HUES6 (cell line): Measurements from ENCODE around the gene APMAP.
"Not testable (repeated sequence)": the region's sequence is repeated elsewhere in the genome, so short reads cannot be mapped to it uniquely, and the experiment has no call there.

Experiments
- H3K27ac ChIP-seq: 2 replicates; pipeline ENCODE4 v1.7.0; 2013; ENCODE audit warnings: low read depth, mild to moderate bottlenecking, low read length, inconsistent platforms
- H3K27me3 ChIP-seq: 2 replicates; pipeline ENCODE4 v1.6.1; 2013; ENCODE audit warnings: low read length; ENCODE audit not compliant: control insufficient read depth, insufficient read depth
- H3K36me3 ChIP-seq: 2 replicates; pipeline ENCODE4 v1.6.1; 2013; ENCODE audit warnings: low read length; ENCODE audit not compliant: control insufficient read depth, insufficient read depth
- H3K4me1 ChIP-seq: 2 replicates; pipeline ENCODE4 v1.6.1; 2013; ENCODE audit warnings: low read length; ENCODE audit not compliant: control insufficient read depth, insufficient read depth
- H3K4me3 ChIP-seq: 2 replicates; pipeline ENCODE4 v1.5.1; 2013; ENCODE audit warnings: low read depth, low read length
- H3K9ac ChIP-seq: one replicate; pipeline ENCODE4 v1.6.1; 2013; ENCODE audit warnings: mild to moderate bottlenecking, low read length
- H3K9me3 ChIP-seq: 2 replicates; pipeline ENCODE4 v1.6.1; 2013; ENCODE audit warnings: low read depth, low read length; ENCODE audit not compliant: control insufficient read depth, insufficient read depth

APMAP gene

DNA sequence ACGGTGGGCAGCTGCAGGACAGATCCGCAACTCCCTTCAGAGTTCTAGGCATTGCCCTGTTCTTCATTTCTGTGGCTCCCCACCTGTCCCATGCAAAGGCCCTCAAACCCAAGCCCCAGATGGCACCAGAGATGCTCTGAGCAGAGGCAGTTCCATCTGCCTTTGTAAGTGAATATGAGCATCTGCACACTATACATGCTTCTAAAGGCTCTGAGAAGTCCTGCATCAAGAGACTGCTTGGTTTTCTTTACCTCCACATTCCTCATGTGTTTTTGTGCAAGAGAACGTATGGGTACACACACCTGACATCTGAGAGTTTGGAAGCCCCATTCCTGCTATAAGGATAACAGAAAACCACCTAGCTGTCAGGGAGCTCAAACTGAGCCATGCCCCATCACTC lies 57.8 kb downstream of the APMAP start:
- H3K4me3 ChIP-seq: no peak overlapping the region
- H3K27ac ChIP-seq: no peak overlapping the region
- H3K4me1 ChIP-seq: peaks cover 8% of the 10 kb centered on the region
- no peak overlapping the region for H3K9ac ChIP-seq
- H3K9me3 ChIP-seq: peaks cover 12% of the 10 kb centered on the region
- H3K36me3 ChIP-seq: no peaks in the 10 kb centered on the region
- no peaks in the 10 kb centered on the region for H3K27me3 ChIP-seq

GRCh38 chr20:24934101-24934661 lies 58.4 kb downstream of the APMAP start:
- no peaks in the 10 kb centered on the region for H3K36me3 ChIP-seq
- H3K9ac ChIP-seq: no peak overlapping the region
- no peak overlapping the region for H3K27ac ChIP-seq
- H3K4me1 ChIP-seq: peaks cover 8% of the 10 kb centered on the region
- H3K4me3 ChIP-seq: no peak overlapping the region
- H3K27me3 ChIP-seq: no peaks in the 10 kb centered on the region
- peaks cover 12% of the 10 kb centered on the region for H3K9me3 ChIP-seq

- Histone ChIP-seq H3K4me1 (peaks cover 8% of the 10 kb centered on the region), H3K9me3 (peaks cover 12% of the 10 kb centered on the region), H3K27me3 (no peaks in the 10 kb centered on the region), H3K4me3 (no peak overlapping the region), H3K27ac (no peak overlapping the region), H3K9ac (no peak overlapping the region), H3K36me3 (no peaks in the 10 kb centered on the region)
Observed at GRCh38 chr20:24933266-24933908, 59.2 kb downstream of the APMAP start.

DNA sequence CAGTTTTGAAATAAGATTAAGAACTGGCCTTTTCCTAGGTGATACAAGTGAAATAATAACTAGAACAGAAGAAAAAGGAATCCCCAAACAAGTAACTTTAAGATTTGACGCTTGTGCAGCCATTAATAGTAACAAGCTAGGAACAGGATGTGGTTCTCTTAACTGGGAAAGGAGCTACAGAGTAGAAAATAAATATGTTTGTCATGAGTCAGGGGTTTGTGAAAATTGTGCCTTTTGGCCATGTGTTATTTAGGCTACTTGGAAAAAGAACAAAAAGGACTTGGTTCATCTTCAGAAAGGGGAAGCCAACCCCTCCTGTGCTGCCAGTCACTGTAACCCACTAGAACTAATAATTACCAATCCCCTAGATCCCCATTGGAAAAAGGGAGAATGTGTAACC lies 60.7 kb downstream of the APMAP start:
- not testable (repeated sequence) for H3K27me3 ChIP-seq, H3K4me3 ChIP-seq, H3K9ac ChIP-seq, H3K27ac ChIP-seq, H3K36me3 ChIP-seq, H3K4me1 ChIP-seq
- H3K9me3 ChIP-seq: peaks cover 12% of the 10 kb centered on the region

DNA sequence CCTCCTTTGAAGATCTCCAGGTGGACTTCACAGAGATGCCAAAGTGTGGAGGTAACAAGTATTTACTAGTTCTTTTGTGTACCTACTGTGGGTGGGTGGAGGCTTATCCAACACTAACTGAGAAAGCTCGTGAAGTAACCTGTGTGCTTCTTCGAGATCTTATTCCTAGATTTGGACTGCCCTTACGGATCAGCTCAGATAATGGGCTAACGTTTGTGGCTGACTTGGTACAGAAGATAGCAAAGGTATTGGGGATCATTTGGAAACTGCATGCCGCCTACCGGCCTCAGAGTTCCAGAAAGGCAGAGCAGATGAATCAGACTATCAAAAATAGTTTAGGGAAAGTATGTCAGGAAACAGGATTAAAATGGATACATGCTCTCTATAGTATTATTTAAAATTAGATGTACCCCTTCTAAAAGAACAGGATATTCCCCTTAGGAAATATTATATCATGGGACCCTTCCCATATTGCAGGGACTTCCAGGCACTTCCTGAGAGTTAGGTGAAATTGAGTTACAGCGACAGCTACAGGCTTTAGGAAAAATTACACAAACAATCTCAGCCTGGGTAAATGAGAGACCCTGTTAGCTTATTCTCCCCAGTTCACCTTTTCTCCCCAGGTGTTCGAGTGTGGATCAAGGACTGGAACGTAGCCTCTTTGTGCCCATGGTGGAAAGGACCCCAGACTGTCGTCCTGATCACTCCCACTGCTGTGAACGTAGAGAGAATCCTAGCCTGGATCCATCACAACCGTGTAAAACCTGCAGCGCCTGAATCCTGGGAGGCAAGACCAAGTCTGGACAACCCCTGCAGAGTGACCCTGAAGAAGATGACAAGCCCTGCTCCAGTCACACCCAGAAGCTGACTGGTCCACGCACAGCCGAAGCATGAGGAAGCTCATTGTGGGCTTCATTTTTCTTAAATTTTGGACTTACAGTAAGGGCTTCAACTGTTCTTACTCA lies 61.5 kb downstream of the APMAP start:
- not testable (repeated sequence) for H3K27ac ChIP-seq, H3K27me3 ChIP-seq, H3K36me3 ChIP-seq, H3K9ac ChIP-seq, H3K9me3 ChIP-seq, H3K4me3 ChIP-seq, H3K4me1 ChIP-seq

DNA sequence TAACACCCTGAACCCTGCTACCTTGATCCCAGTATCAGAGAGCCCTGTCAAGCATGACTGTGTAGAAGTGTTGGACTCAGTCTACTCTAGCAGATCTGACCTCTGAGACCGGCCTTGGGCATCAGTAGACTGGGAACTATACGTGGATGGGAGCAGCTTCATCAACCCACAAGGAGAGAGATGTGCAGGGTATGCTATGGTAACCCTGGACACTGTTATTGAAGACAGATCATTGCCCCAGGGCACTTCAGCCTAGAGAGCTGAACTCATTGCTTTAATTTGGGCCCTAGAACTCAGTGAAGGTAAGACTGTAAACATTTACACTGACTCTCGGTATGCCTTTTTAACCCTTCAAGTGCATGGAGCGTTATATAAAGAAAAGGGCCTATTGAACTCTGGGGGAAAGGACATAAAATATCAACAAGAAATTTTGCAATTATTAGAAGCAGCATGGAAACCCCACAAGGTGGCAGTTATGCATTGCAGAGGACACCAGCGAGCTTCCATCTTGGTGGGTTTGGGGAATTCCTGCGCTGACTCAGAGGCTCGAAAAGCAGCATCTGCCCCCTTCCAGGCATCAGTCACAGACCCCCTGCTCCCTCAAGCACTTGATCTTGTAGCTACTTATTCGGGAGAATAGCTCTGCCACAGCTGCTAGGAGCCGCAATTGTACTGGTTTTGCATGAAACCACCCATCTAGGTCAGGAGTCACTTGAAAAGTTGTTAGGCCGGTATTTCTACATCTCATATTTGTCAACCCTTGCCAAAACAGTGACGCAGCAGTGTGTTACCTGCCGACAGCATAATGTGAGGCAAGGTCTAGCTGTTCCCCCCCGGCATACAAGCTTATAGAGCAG lies 62.5 kb downstream of the APMAP start:
- H3K27me3 ChIP-seq, H3K9me3 ChIP-seq, H3K27ac ChIP-seq, H3K9ac ChIP-seq, H3K36me3 ChIP-seq, H3K4me3 ChIP-seq, H3K4me1 ChIP-seq: not testable (repeated sequence)

GRCh38 chr20:24929259-24929658 lies 63.3 kb downstream of the APMAP start:
- not testable (repeated sequence) for H3K9ac ChIP-seq, H3K4me1 ChIP-seq, H3K36me3 ChIP-seq, H3K27me3 ChIP-seq, H3K27ac ChIP-seq, H3K9me3 ChIP-seq, H3K4me3 ChIP-seq

- not testable (repeated sequence) for H3K27ac ChIP-seq, H3K4me3 ChIP-seq, H3K9ac ChIP-seq, H3K9me3 ChIP-seq, H3K36me3 ChIP-seq, H3K4me1 ChIP-seq
- peaks cover 18% of the 10 kb centered on the region; the same call in 1 of the 2 replicates for H3K27me3 ChIP-seq
Observed at GRCh38 chr20:24920706-24921105, 71.8 kb downstream of the APMAP start.

- not testable (repeated sequence) for H3K4me3 ChIP-seq, H3K27ac ChIP-seq, H3K36me3 ChIP-seq, H3K9me3 ChIP-seq, H3K9ac ChIP-seq, H3K4me1 ChIP-seq
- peaks cover 25% of the 10 kb centered on the region; the same call in 1 of the 2 replicates for H3K27me3 ChIP-seq
Observed at GRCh38 chr20:24919665-24920064, 72.9 kb downstream of the APMAP start.

- Histone ChIP-seq H3K4me1 (no peaks in the 10 kb centered on the region), H3K4me3 (no peak overlapping the region), H3K9me3 (peaks cover 6% of the 10 kb centered on the region; the same call in 1 of the 2 replicates), H3K9ac (no peak overlapping the region), H3K36me3 (no peaks in the 10 kb centered on the region), H3K27me3 (peaks cover 29% of the 10 kb centered on the region; the same call in 1 of the 2 replicates), H3K27ac (no peak overlapping the region)
Observed at GRCh38 chr20:24918579-24919566, 73.7 kb downstream of the APMAP start.
